HTERT RPE-1 (cell line): ENCODE data around the gene NR2C2AP.

Experiments used
- in situ Hi-C: fragments of 300-500 bp; cut with MboI; formaldehyde crosslinking; loops from 4 replicates; pipeline ENCODE4 v1.14.3; 2020; ENCODE audit warnings: low sequenced_read_pairs

The NR2C2AP gene

DNA sequence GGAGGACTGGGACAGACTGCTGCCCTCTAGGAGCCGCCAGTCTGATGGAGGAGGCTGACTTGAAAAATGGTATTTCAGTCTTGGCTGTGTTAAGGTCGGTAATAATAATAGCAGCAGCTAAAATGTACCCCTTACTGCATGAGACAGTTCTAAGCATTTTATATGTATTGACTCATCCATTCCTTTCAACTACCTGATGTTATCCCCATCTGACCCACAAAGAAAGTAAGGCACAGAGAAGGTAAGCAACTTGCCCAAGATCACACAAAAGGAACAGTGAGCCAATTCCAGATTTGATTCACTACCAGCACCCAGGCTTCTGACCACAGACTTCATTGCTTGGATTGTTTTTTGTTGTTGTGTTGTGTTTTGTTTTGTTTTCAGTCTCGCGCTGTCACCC is 12.6 kb upstream of the NR2C2AP start:
- in situ Hi-C loops: no loop called here

DNA sequence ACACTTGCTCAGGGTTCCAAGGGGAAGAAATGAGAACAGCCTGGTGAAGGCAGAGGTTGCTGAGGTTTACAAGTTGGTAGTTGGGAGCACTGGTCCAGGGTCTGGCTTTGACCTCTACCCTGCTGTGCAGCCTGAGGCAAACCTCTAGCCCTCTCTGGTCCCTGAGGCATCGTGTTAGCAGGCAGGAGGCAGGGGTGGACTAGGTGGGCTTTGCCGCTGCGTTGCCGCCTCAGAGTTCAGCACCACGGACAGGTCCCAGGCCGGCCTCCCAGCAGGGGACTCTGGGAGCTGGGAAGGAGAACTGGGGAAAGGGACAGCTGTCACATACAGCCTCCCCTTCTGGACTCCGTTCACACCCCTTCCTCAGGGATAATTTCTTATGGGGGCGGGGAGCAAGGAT is 11.7 kb upstream of the NR2C2AP start:
- in situ Hi-C loops: no loop called here

DNA sequence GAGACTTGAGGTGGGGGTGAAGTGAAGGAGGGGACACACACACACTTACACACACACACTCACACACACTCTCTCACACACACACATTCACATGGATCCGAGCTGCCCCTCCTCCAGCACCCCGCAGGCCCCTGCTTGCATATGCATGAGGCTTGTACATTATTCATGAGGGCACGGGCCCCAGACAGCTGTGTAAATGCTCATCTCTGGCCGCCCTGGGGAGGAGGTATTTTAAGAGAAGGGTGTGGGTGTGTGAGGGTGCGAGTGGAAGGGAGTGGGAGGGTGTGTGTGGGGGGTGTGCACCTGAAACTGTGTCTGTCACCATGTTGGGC is 10.9 kb upstream of the NR2C2AP start:
- in situ Hi-C loops: no loop called here

DNA sequence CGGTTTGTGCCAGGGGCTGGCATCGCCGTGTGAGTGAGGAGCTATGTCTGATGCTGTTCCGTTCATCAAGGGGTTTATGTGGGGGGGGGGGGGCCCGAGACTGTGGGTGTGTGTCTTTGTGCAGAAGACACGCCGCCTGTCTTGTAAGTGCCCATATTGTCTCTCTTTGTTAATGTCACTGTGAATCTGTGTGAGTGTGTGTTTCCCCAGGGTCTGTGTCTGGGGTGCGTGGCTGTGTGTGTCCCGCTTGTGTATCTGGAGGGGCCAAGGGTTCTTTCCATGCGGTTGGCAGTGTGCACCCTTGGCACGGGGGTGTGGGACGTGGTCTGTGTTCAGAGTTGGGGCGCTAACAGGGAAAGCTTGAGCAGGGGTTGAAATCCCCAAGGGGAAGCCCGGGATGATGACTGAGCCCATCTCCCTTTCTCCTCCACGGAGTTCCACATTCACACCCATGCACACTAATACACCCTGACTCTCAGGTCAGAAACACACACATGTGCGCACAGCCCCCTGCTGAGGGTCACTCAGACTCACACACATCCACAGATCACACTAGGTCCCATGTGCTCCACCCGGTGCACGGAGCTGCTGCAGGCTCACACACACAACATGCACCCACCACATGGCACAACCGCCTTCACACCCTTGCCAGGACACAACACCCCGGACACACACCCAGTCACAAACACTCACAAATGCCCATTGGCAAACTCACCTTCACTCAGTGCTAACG is 10.4 kb upstream of the NR2C2AP start:
- in situ Hi-C loops: no loop called here

DNA sequence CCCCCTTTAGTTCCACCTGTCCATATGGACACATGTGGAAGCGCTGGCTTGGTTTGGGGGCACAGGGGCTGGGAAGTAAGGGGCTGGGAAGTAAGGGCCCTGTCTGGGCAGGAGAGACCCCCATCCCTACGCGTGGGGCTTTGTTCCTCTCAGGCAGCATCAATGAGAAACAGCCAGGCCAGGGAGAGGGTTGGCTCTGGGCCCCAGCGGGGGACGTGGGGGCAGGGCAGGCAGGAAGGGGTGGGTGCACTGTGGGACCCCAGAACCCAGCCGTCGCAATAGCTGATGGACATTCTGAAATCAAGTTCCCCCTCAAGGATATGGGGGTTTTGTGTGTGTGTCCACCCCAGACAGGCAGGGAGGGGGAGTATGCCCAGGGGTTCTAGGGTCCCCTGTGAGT is 9.7 kb upstream of the NR2C2AP start:
- in situ Hi-C loops: no loop called here

DNA sequence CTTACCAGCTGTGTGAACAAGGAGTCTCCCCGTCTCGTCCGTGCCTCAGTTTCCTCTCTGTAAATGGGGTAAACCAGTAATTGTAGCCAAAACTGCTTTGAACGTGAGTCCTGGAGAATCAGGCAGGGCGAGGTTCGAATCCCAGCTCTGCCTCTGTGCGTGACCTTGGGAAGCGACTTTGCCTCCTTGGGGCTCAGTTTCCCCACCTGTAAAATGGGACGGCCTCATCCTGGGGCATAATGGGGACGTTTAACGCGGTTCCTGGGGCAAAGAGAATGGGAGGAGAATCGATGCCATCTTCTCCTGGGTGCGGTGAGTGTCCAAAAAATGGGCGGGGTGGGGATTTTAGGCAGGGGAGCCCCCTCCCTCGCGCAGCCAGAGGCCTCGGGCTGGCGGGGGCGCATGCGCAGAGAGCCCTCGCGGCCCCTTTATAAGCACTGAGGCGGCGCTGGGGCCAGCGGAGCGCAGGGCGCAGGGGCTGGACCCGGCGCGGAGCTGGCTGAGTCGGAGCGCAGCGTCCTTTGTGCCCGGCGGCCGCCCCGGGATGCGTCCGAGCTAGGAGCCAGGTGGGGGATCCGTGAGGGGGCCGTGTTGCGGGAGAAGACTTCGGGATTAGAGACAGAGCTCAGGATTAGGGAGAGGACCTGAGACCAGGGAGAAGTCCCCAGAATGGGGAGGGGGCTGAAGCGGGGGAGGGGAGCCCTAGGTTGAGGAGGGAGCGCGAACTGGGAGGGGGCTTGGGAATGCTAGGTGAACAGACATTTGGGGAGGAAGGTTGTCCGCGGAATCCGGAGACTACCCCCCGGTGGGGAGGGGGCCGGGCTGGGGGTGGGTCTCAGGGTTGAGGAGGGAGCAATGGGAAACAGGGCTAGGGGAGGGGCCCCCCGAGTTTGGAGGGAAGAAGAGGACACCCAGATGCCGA is 8.5 kb upstream of the NR2C2AP start, which contains the start of gene NCAN:
Gene NCAN (plus strand): TSS at position 460 of the 922 bp plus-strand sequence. CDS start 4,996 bp downstream, outside the sequence.
- in situ Hi-C loops: no loop called here

DNA sequence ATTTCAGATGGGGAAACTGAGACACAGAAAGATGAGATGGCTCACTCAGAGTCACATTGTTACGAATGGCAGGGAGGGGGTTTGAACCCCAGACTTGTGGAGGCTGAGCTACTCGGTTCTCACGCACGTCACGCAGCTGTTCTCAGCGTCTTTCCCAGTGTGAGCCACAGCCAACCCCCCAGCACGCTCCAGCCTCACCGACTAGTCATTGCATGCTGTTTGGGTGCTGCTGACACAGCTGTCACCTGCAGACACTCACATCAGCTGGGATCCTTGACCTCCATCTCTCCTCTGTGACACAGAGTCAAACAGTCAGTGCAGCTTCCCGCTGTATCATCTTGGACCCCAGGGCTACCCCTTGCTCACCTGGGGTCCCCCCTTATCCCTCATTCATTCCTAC is 6.2 kb upstream of the NR2C2AP start:
- in situ Hi-C loops: no loop called here

DNA sequence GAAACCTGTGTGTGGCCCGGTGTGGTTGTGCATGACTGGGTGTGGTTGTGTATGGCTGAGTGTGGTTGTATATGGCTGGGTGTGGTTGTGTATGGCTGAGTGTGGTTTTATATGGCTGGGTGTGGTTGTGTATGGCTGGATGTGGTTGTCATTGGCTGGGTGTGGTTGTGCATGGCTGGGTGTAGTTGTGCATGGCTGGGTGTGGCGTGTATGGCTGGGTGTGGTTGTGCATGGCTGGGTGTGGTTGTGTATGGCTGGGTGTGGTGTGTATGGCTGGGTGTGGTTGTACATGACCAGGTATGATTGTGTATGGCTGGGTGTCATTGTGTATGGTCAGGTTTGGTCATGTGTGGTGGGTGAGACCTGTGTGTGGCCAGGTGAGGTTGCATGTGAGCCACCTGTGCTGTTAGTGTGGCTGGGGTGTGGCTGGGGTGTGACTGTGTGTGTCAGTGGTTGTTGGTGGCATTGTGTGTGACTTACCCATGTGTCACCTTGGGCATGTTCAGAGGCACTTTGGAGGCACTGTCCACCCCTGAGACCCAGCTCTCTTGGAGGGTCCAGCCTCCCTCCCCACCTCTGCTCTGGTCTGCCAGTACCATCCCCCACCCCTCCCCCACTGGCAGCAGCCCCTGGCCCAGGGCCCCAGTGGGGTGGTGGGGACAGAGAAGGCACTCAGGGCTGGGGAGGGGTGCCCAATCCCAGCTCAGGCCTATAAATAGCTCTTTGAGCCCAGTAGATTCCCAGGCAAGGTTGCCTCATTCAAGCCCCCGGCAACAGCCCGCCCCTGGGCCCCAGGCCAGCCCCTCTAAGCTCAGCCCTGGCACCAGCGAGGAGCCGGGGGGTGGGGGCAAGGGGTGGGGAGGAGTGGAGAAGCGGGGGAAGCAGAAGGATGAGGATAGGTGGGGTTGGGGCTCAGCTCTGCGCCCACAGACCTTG is 4.7 kb upstream of the NR2C2AP start:
- in situ Hi-C loops: no loop called here

DNA sequence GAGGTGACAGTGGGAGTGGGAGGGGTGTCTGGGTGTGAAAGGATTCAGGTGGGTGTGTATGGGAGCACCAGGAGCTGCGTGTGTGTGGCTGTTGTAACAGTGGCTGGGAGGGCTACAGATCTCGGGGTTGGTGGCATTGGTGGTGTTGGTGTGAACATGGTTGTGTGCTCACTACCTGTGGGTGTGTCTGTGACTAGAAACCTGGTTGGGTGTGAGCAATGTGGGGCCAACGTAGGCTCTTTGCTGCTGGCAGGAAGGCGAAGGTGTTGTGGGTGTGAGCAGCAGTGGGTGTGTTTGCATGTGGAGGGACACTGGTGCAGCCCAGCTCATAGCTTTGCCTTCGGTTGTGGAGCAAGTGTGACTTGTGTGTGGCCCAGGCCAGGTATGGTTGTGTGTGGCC is 3.7 kb upstream of the NR2C2AP start:
- in situ Hi-C loops: no loop called here

DNA sequence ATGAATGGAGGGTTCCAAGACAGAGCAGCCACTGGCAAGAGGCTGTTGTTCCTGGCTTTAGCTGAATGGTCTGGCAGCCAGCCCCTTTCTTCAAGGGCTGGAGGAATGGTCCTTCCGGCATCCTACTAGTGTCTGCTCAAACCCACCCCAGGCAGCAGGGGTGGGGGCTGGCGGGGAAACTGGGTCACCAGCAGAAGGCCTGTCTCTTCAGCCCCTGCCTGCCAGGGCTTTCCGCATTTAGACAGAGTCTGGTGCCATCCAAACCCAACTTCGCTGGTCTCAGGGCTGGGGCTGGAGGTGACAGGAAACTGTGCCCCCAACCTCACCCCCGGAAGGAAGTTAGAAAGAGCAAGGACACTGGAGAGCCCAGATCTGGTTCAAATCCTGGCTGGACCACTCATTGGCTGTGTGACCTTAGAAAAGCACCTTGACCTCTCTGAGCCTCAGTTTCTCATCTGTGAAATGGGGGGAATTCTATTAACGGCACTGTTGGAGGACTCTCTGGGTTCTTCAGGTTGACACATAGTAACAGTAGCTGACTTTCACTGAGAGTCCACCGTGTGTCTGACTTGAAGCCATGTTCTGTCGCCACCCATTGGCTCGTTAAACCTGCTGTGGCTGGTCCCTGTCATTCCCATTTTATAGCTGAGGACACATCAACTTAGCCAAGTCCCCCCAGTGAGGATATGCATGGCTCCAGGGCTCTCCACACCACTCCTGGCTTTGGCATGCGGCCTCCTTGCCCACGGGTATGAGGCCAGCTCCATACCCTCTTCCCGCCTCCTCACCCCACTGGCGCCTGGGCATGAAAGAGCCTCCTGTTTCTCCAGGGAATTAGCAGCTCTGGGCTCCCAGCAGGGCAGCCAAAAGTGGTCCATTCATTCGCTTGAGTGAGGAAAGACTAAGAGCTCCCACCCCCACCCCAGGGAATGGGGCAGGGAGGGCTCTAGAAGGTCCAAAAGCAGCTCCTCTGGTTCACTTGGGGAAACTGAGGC is 2.5 kb upstream of the NR2C2AP start:
- in situ Hi-C loops: no loop called here

DNA sequence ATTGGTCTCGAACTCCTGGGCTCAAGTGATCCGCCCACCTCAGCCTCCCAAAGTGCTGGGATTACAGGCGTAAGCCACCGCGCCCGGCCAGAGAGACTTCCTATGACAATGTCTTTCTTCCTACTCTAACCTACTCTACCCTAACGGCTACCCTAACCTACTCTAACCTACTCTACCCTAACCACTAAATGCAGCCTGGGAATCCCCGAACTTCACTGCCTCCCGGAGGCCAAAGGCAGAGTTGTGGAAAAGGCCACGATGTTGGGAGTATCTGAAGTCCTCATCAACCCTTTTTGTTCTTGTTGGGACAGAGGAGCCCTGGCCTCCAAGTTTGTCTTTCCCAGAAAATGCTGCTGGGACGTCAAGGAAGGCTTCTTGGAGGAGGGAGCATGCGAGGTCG is 967 bp upstream of the NR2C2AP start:
- in situ Hi-C loops: no loop called here

DNA sequence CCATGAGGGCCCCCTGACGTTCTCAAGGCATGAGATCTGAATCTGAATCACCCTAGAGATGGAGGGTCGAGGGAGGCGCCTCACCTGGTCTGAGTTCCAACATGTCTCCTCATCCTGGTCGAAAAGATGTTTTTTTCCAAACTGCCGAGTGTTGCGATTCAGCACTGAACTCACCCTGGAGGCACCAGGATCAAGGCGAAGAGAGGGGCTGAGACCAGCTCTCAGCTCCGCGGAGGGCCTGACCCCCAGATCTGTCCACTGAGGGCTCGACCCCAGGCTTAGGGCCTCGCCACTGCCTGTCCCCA is 555 bp downstream of the NR2C2AP start:
- in situ Hi-C loops: no loop called here

DNA sequence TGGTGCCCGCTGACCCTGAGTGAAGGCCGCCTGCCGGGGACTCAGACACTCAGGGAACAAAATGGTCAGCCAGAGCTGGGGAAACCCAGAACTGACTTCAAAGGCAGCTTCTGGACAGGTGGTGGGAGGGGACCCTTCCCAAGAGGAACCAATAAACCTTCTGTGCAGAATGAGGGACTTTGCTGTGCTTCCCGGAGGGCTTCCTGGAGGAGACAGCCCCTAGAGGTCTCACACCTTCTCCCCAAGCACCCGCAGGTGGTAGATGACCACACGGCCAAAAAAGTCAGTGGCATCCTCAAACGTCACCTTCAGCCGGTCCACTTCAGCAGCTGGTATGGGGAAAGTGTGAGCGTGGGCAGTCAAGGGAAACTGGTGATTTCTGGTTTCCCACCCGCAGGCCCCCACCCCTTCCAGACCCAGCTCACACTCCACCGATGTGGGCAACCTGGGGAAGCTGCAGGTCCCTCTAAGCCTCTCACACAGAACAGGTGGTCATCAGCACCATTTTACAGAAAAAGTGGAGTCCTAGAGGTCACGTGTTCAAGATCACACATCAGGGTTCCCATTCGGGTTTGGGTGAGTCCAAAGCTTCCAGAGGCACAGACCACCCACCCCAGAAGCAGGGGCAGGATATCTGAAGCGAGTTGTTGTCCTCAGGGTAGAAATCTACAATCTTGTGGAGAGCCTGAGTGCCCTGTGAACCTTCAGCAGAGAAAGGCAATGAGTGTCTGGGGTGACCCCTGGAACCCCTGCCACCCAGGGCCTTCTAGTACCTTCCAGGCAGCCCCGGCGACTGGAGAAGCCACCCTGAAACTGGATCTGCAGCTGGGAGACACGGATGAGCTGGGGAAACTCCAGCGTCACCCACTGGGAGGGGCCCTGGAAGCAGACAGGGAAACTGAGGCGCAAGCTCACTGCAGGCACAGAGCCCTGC is 1.2 kb downstream of the NR2C2AP start:
- in situ Hi-C loops: no loop called here

DNA sequence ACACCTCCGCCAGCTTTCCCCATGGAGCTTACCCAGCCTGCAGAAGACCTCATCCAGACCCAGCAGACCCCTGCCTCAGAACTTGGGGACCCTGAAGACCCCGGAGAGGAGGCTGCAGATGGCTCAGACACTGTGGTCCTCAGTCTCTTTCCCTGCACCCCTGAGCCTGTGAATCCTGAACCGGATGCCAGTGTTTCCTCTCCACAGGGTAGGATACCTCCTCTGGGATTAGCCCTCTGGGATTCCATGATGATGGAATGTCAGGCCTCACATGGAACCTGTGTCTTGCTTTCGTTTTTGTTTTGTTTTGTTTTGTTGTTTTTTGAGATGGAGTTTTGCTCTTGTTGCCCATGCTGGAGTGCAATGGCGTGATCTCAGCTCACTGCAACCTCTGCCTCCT is 9.3 kb downstream of the NR2C2AP start:
- in situ Hi-C loops: no loop called here

DNA sequence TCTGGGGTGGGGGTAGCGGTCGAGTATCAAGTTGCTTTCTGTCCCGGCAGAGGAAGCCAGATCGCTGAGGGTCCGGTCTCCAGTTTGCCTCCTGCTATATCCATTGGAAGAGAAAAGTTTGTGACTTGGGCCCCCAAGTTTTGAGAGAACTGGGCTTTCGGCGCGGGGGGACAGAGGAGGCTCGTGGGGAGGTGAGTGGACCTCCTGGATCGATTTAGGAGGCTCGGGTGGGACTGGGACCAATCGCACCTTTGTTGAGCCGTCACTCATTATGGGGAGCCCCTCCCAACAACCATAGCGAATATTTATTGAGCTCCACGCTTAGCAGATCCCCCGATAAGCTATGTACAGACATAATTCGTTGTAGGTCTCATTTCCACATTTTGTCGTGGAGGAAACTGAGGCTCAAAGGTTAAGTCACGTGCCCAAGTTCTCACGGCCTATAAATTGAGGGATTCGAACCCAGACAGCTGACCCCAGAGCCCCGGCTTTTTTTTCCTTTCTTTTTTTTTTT is 10.2 kb downstream of the NR2C2AP start:
- in situ Hi-C loops: no loop called here

DNA sequence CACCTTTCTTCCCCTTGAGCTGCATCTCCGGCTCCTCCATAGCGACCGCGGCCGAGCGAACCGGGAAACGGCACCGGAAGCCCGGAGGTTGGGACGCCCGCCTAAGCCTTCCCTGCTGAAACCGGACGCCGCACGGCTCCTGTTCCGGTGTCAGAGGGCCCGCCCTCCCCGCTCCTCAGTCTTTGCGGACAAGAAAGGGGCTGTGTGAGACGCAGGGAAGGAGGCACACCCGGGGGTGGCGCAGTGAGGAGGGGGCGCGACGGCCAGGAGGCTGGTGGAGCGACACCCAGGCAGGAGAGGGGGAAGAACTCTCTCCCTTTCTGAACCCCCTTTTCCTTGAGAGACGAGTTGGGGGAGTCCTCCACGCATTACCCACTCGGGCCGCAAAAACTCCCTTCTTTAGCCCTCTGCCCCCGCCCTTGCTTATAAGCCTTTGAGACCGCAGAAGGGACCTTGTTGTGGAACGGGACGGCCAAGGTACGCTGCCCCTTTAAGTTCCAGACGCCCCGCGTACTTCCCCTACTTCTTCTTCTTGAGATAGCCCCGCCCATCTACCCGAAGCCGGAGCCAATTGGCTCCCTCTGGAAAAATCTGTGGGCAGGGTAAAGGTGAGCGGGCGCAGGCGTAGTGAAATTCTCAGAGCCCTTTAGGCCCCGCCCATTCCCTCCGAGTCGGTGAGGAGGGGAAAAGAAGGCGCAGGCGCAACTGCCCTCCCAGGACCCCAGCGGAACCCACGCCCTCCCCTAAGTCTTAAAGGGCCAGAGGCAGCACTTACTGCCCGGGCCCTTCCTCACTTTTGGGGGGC is 10.9 kb downstream of the NR2C2AP start, which contains the start of the genes BORCS8 and RFXANK:
Gene BORCS8 (minus strand): TSS at position 75 of the 805 bp plus-strand sequence. CDS start 35 bp downstream, at position 40.
Gene RFXANK (plus strand): TSS at position 181 of the 805 bp plus-strand sequence. CDS start 1,689 bp downstream, outside the sequence.
- in situ Hi-C loops: no loop called here

DNA sequence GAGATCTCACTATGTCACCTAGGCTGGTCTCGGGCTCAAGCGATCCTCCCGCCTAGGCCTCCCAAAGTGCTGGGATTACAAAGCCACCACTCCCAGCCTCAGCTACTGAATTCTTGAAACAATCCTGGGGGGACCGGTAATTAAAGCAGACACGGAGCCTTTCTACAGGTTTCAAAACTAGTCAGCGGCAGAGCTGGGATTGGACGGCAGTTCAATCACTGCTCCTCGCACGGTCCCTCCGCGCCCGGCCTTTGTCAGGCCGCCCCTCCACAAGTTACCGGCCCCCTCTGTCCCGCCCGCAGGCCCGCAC is 11.5 kb downstream of the NR2C2AP start:
- in situ Hi-C loops: no loop called here

DNA sequence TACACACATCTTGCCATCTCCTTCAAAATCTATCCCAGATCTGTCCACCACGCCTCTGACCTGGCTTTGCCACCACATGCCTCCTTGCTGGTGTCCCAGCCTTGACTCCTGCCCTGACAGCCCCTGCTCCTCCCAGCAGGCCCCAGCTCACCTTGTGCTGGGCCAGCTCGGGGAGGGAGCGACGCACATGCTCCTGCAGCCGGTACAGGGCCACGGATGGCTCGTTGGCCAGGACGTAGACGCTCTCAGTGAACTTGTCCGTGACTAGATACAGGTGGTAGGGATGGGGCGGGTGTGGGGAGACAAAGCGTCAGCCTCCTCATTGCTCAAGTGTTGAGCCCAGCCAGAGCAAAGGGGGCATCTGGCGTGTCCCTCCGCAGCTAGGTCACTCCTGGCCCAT is 16.5 kb downstream of the NR2C2AP start:
- in situ Hi-C loops: no loop called here
